ENCODE measurements around the gene PPARD. TPM values are rescaled to one million over a fixed set of nuclear protein-coding genes. Genes with fewer than 3 reads are reported as not detected.

The PPARD gene
- 21.9 and 27.1 TPM in 2 replicates for total RNA-seq (ENCODE audit: low replicate concordance)
- long read RNA-seq, partial matches to known transcripts = 1 of 4 reads
- long read RNA-seq, other reads (novel, unspliced or antisense) = 3 of 4 reads

DNA sequence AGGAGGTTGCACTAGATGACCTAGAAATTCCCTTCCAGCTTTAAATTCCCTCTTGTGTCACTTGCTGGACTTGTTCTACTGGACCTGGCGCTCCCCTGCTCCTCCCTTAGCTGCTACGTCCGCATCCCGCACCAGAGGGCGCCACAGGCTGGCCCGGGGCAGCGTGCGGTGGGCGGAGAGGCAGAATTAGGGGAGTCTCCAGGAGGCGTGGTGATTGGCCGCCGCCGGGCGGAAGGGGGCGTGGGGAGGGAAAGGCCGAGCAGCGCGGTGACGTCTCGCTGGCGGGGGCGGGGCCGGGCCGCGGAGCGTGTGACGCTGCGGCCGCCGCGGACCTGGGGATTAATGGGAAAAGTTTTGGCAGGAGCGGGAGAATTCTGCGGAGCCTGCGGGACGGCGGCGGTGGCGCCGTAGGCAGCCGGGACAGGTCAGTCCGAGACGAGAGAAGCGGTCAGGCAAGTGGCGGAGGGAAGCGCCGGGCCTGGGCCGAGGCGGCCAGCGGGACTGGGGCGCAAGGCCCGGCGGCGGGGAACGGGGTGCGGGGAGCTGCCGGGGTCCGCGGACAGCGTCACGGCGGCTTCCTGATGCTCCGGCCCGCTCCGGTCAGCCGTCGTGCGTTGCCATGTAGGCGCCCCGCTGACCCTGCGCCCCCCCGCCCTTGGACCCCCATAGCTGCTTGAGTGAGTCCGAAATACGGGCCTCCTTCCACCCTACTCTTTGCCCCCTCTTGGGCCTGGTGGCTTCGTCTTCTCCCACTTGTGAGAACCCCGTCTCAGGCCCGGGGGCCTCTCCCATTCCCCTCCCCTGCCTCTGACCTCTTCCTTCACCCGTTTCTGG lies at the start of gene PPARD:
Gene PPARD (plus strand): TSS at position 301 of the 834 bp plus-strand sequence. CDS start 68,530 bp downstream, outside the sequence.
- H3K9me3 Mint-ChIP-seq = no peaks in the 10 kb centered on the region
- H3K27ac Mint-ChIP-seq = peak within 1 kb of the TSS; percentile 91
- H3K27me3 Mint-ChIP-seq = peaks cover 8% of the 10 kb centered on the region
- no peaks in the 10 kb centered on the region for H3K36me3 Mint-ChIP-seq
- H3K4me3 Mint-ChIP-seq = peak within 1 kb of the TSS; percentile 96
- peak; percentile 98 for TF ChIP-seq CTCF (conservative IDR thresholded peaks at IDR 0.05)
- peak; percentile 99 for DNase-seq (ENCODE audit: extremely low spot score, unreplicated experiment)
- H3K4me1 Mint-ChIP-seq (ENCODE audit: unreplicated experiment) = peaks cover 26% of the 10 kb centered on the region

DNA sequence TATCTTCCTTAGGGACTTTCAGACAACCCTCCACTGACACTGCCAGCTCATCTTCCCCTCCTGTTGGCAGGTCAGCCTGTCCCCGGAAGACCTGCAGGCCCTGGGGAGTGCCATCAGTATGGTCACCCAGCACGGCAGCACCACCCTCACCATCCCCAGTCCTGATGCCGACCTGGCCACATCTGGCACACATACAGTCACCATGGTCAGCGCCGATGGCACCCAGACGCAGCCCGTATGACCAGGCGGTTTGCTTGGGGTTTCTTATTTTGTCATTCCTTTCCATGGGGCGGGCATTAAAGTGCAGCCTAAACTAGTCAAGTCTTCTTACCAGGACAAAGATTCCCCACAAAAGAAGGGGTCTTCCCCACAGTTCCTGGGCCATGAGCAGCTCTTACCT lies 48.7 kb upstream of the PPARD start:
- TF ChIP-seq CTCF (conservative IDR thresholded peaks at IDR 0.05) = no peak
- H3K27ac Mint-ChIP-seq = no peak overlapping the region
- no peak for DNase-seq (ENCODE audit: extremely low spot score, unreplicated experiment)
- no peak overlapping the region for H3K4me3 Mint-ChIP-seq
- H3K4me1 Mint-ChIP-seq (ENCODE audit: unreplicated experiment) = no peaks in the 10 kb centered on the region
- H3K9me3 Mint-ChIP-seq = no peaks in the 10 kb centered on the region
- no peaks in the 10 kb centered on the region for H3K27me3 Mint-ChIP-seq
- peaks cover 8% of the 10 kb centered on the region for H3K36me3 Mint-ChIP-seq

- DNase-seq (ENCODE audit: extremely low spot score, unreplicated experiment) = no peak
- H3K36me3 Mint-ChIP-seq = peaks cover 9% of the 10 kb centered on the region
- H3K27ac Mint-ChIP-seq = peak overlapping the region; percentile 10
- no peaks in the 10 kb centered on the region for H3K9me3 Mint-ChIP-seq
- peaks cover under 1% of the 10 kb centered on the region for H3K4me1 Mint-ChIP-seq (ENCODE audit: unreplicated experiment)
- TF ChIP-seq CTCF (conservative IDR thresholded peaks at IDR 0.05) = peak; percentile 82
- H3K4me3 Mint-ChIP-seq = no peak overlapping the region
- H3K27me3 Mint-ChIP-seq = no peaks in the 10 kb centered on the region
These were observed 47.9 kb upstream of the PPARD start for GRCh38 chr6:35294308-35294945.

- Mint-ChIP-seq H3K4me3 (no peak overlapping the region), H3K27ac (no peak overlapping the region), H3K4me1 (ENCODE audit: unreplicated experiment) (peaks cover 6% of the 10 kb centered on the region), H3K27me3 (no peaks in the 10 kb centered on the region), H3K9me3 (no peaks in the 10 kb centered on the region), H3K36me3 (peaks cover 12% of the 10 kb centered on the region)
- no peak for DNase-seq (ENCODE audit: extremely low spot score, unreplicated experiment)
- TF ChIP-seq CTCF (conservative IDR thresholded peaks at IDR 0.05) = no peak
These were observed 47.3 kb upstream of the PPARD start for GRCh38 chr6:35295036-35295435.

- Mint-ChIP-seq H3K9me3 (no peaks in the 10 kb centered on the region), H3K36me3 (peaks cover 12% of the 10 kb centered on the region), H3K4me3 (no peak overlapping the region), H3K27me3 (no peaks in the 10 kb centered on the region), H3K4me1 (ENCODE audit: unreplicated experiment) (peaks cover 6% of the 10 kb centered on the region), H3K27ac (no peak overlapping the region)
- TF ChIP-seq CTCF (conservative IDR thresholded peaks at IDR 0.05) = no peak
- DNase-seq (ENCODE audit: extremely low spot score, unreplicated experiment) = no peak
These were observed 46.6 kb upstream of the PPARD start for GRCh38 chr6:35295521-35296315.
